Medulla oblongata (tissue), 1 donor: ENCODE measurements around the gene ATP6V1E1.
"Not testable (repeated sequence)": the region's sequence is repeated elsewhere in the genome, so short reads cannot be mapped to it uniquely, and the experiment has no call there.

Source experiments
- DNase-seq: peaks from one replicate; pipeline ENCODE4 v3.0.0-alpha.2; 2015; ENCODE audit errors: extremely low spot score

The ATP6V1E1 gene

GRCh38 chr22:17628406-17629172, at the start of gene ATP6V1E1:
TSS of gene ATP6V1E1 (minus strand) at chr22:17628749. CDS start at chr22:17628635, 114 bp downstream.
- DNase-seq: peak; percentile 98

GRCh38 chr22:17675584-17675983, 47.0 kb upstream of the ATP6V1E1 start:
- DNase-seq: no peak

- DNase-seq: no peak
Observed at GRCh38 chr22:17674152-17674551, 45.6 kb upstream of the ATP6V1E1 start.

GRCh38 chr22:17672417-17672991, 44.0 kb upstream of the ATP6V1E1 start:
- DNase-seq: peak; percentile 17

GRCh38 chr22:17671521-17672092, 43.1 kb upstream of the ATP6V1E1 start:
- DNase-seq: not testable (repeated sequence)

GRCh38 chr22:17665854-17666253, 37.3 kb upstream of the ATP6V1E1 start:
- DNase-seq: no peak

- DNase-seq: no peak
Observed at GRCh38 chr22:17665248-17665647, 36.7 kb upstream of the ATP6V1E1 start.

- DNase-seq: no peak
Observed at GRCh38 chr22:17664414-17665055, 36.0 kb upstream of the ATP6V1E1 start.

GRCh38 chr22:17656870-17657395, 28.4 kb upstream of the ATP6V1E1 start:
- DNase-seq: no peak

GRCh38 chr22:17655289-17655688, 26.7 kb upstream of the ATP6V1E1 start:
- no peak for DNase-seq

- DNase-seq: no peak
Observed at GRCh38 chr22:17648569-17648968, 20.0 kb upstream of the ATP6V1E1 start.

GRCh38 chr22:17647991-17648390, 19.4 kb upstream of the ATP6V1E1 start:
- no peak for DNase-seq

- no peak for DNase-seq
Observed at GRCh38 chr22:17647452-17647851, 18.9 kb upstream of the ATP6V1E1 start.

- DNase-seq: not testable (repeated sequence)
Observed at GRCh38 chr22:17642357-17642756, 13.8 kb upstream of the ATP6V1E1 start.

- no peak for DNase-seq
Observed at GRCh38 chr22:17641269-17641668, 12.7 kb upstream of the ATP6V1E1 start.

- DNase-seq: peak; percentile 40
Observed at GRCh38 chr22:17639247-17639741, 10.7 kb upstream of the ATP6V1E1 start.

GRCh38 chr22:17638432-17639246, 10.1 kb upstream of the ATP6V1E1 start, which contains the start of gene BCL2L13:
TSS of gene BCL2L13 (plus strand) at chr22:17638757. CDS start at chr22:17655712, 16,955 bp downstream.
- DNase-seq: peak; percentile 93

- no peak for DNase-seq
Observed at GRCh38 chr22:17638182-17638431, 9.6 kb upstream of the ATP6V1E1 start.

- DNase-seq: no peak
Observed at GRCh38 chr22:17637490-17638181, 9.1 kb upstream of the ATP6V1E1 start.

- DNase-seq: not testable (repeated sequence)
Observed at GRCh38 chr22:17636850-17637249, 8.3 kb upstream of the ATP6V1E1 start.

- DNase-seq: no peak
Observed at GRCh38 chr22:17634696-17635095, 6.1 kb upstream of the ATP6V1E1 start.
